Breast epithelium (tissue), 3 donors: ENCODE measurements around the gene LDLRAD3.

ENCODE experiments used
- POLR2A ChIP-seq: fragments of 450-650 bp; IDR thresholded peaks from one replicate; pipeline ENCODE4 v1.6.1; 2016; ENCODE audit warnings: antibody characterized with exemption, mild to moderate bottlenecking, moderate library complexity
- TF ChIP-seq, protein P1 (sequence below), 3 donors: fragments of 450-650 bp; IDR thresholded peaks; one replicate each; pipeline ENCODE4 v1.5.1; 2016 to 2017; ENCODE audit warnings: antibody characterized with exemption in 3 of 3, mild to moderate bottlenecking in 3 of 3, moderate library complexity in 3 of 3

- no peak for TF ChIP-seq POLR2A
- TF ChIP-seq, protein P1, sequence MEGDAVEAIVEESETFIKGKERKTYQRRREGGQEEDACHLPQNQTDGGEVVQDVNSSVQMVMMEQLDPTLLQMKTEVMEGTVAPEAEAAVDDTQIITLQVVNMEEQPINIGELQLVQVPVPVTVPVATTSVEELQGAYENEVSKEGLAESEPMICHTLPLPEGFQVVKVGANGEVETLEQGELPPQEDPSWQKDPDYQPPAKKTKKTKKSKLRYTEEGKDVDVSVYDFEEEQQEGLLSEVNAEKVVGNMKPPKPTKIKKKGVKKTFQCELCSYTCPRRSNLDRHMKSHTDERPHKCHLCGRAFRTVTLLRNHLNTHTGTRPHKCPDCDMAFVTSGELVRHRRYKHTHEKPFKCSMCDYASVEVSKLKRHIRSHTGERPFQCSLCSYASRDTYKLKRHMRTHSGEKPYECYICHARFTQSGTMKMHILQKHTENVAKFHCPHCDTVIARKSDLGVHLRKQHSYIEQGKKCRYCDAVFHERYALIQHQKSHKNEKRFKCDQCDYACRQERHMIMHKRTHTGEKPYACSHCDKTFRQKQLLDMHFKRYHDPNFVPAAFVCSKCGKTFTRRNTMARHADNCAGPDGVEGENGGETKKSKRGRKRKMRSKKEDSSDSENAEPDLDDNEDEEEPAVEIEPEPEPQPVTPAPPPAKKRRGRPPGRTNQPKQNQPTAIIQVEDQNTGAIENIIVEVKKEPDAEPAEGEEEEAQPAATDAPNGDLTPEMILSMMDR (IDR thresholded peaks at IDR 0.05): no peak
These were observed 310.9 kb downstream of the LDLRAD3 start for GRCh38 chr11:36254713-36255112.
